GM23248 (cell line): ENCODE data around the gene CERS5. TPM values are rescaled to one million over a fixed set of nuclear protein-coding genes. Genes with fewer than 3 reads are reported as not detected.

ENCODE experiments used
- DNase-seq: peaks from one replicate; pipeline ENCODE4 v3.0.0-alpha.2; 2015
- H2AFZ ChIP-seq: fragments of 200-600 bp; sonication (generic); 2 replicates; pipeline ENCODE4 v1.6.1; 2016; ENCODE audit warnings: antibody characterized with exemption
- H3F3A ChIP-seq: fragments of 200-600 bp; sonication (generic); 2 replicates; pipeline ENCODE4 v1.6.1; 2016; ENCODE audit warnings: mild to moderate bottlenecking, antibody characterized with exemption, mixed run types; ENCODE audit not compliant: insufficient read depth
- H3K27ac ChIP-seq: fragments of 200-600 bp; sonication (generic); 2 replicates; pipeline ENCODE4 v1.5.1; 2016; ENCODE audit warnings: mild to moderate bottlenecking
- H3K27me3 ChIP-seq: fragments of 200-600 bp; sonication (generic); replicated peaks from 2 replicates; pipeline ENCODE4 v1.6.1; 2016; ENCODE audit warnings: mild to moderate bottlenecking; ENCODE audit not compliant: insufficient read depth
- H3K36me3 ChIP-seq: fragments of 200-600 bp; sonication (generic); 2 replicates; pipeline ENCODE4 v1.6.1; 2016; ENCODE audit warnings: low read depth, mild to moderate bottlenecking
- H3K4me1 ChIP-seq: fragments of 200-600 bp; sonication (generic); 2 replicates; pipeline ENCODE4 v1.6.1; 2016; ENCODE audit warnings: mild to moderate bottlenecking; ENCODE audit not compliant: insufficient read depth
- H3K4me2 ChIP-seq: fragments of 200-600 bp; sonication (generic); one replicate; pipeline ENCODE4 v1.6.1; 2016; ENCODE audit warnings: mild to moderate bottlenecking; ENCODE audit not compliant: unreplicated experiment
- H3K4me3 ChIP-seq: fragments of 200-600 bp; sonication (generic); 2 replicates; pipeline ENCODE4 v1.5.1; 2016; ENCODE audit warnings: mild to moderate bottlenecking
- H3K79me2 ChIP-seq: fragments of 200-600 bp; sonication (generic); 2 replicates; pipeline ENCODE4 v1.6.1; 2016; ENCODE audit warnings: mild to moderate bottlenecking; ENCODE audit not compliant: insufficient read depth
- H3K9ac ChIP-seq: fragments of 200-600 bp; sonication (generic); 2 replicates; pipeline ENCODE4 v1.6.1; 2016; ENCODE audit warnings: mild to moderate bottlenecking
- H3K9me2 ChIP-seq: fragments of 200-600 bp; sonication (generic); 2 replicates; pipeline ENCODE4 v1.6.1; 2016; ENCODE audit warnings: mixed run types, mild to moderate bottlenecking, moderate library complexity; ENCODE audit not compliant: insufficient read depth
- H3K9me3 ChIP-seq: fragments of 200-600 bp; sonication (generic); one replicate; pipeline ENCODE4 v1.6.1; 2017; ENCODE audit warnings: low read depth
- H4K20me1 ChIP-seq: fragments of 200-600 bp; sonication (generic); 2 replicates; pipeline ENCODE4 v1.6.0; 2016; ENCODE audit not compliant: insufficient read depth
- EZH2 ChIP-seq: fragments of 200-600 bp; sonication (generic); IDR thresholded peaks from 2 replicates; pipeline ENCODE4 v1.6.1; 2018; ENCODE audit warnings: antibody characterized with exemption, mild to moderate bottlenecking; ENCODE audit not compliant: insufficient read depth, poor library complexity, severe bottlenecking
- EZH2phosphoT487 ChIP-seq: fragments of 200-600 bp; sonication (generic); IDR thresholded peaks from 2 replicates; pipeline ENCODE4 v1.6.1; 2018; ENCODE audit warnings: antibody characterized with exemption, moderate library complexity, mild to moderate bottlenecking, low read depth; ENCODE audit not compliant: insufficient read depth
- WGBS, 2 experiments: methylation state at CpG; one replicate each; pipeline ENCODE4 v1.1.6; 2015 to 2017; ENCODE audit warnings: low lambda C conversion rate in 2 of 2, low coverage in 1 of 2; ENCODE audit errors: missing lambda C conversion rate in 2 of 2; 5-methylcytosine and 5-hydroxymethylcytosine counted together
- in situ Hi-C: fragments of 300-500 bp; cut with MboI; formaldehyde crosslinking; loops from 2 replicates; pipeline ENCODE4 v1.15.0; 2020
- polyA plus RNA-seq: library from polyadenylated mRNA; unstranded; fragments of >200 nt; fragmentation: Nextera tagmentation; extraction: Ambion mirVana; gene quantifications from 2 replicates; pipeline ENCODE4 v1.2.1, GENCODE V29; 2016
- total RNA-seq: library from RNA; depleted of rRNA; stranded (reverse); fragments of >200 nt; shearing (Covaris generic); gene quantifications from 2 replicates; pipeline ENCODE4 v1.2.3, GENCODE V29; 2014

Gene CERS5
- total and polyA plus RNA-seq, 2 experiments from 2014 or later = 60.7 to 99.2 TPM

- peak overlapping the region; percentile 73 for H3K9ac ChIP-seq
- H2AFZ ChIP-seq = no peak overlapping the region
- H3K4me2 ChIP-seq = peak overlapping the region; percentile 72
- DNase-seq = peak; percentile 90
- peak overlapping the region; percentile 94 for H3K27ac ChIP-seq
- H4K20me1 ChIP-seq = no peaks in the 10 kb centered on the region
- 6 to 8% methylated on average over 7 of the region's 7 CpGs for WGBS, 2 experiments
- peaks cover 81% of the 10 kb centered on the region for H3F3A ChIP-seq
- H3K27me3 ChIP-seq = no peaks in the 10 kb centered on the region
- H3K79me2 ChIP-seq = peaks cover 69% of the 10 kb centered on the region
- H3K9me3 ChIP-seq = no peaks in the 10 kb centered on the region
- TF ChIP-seq EZH2 = no peak
- TF ChIP-seq EZH2phosphoT487 = no peak
- peak overlapping the region; percentile 20 for H3K4me3 ChIP-seq
- peaks cover 58% of the 10 kb centered on the region for H3K36me3 ChIP-seq
- peaks cover 62% of the 10 kb centered on the region for H3K4me1 ChIP-seq
- in situ Hi-C loops = no loop called here
- H3K9me2 ChIP-seq = no peaks in the 10 kb centered on the region
These were observed 20.1 kb upstream of the CERS5 start for GRCh38 chr12:50187084-50187900.

- Histone ChIP-seq H4K20me1 (no peaks in the 10 kb centered on the region), H3K36me3 (peaks cover 58% of the 10 kb centered on the region), H3K9me2 (no peaks in the 10 kb centered on the region), H3K79me2 (peaks cover 70% of the 10 kb centered on the region), H3F3A (peaks cover 83% of the 10 kb centered on the region), H3K27me3 (no peaks in the 10 kb centered on the region), H3K4me1 (peaks cover 59% of the 10 kb centered on the region), H3K9me3 (no peaks in the 10 kb centered on the region), H3K4me2 (peak overlapping the region; percentile 72), H3K9ac (peak overlapping the region; percentile 73), H3K4me3 (peak overlapping the region; percentile 20), H3K27ac (peak overlapping the region; percentile 94), H2AFZ (no peak overlapping the region)
- WGBS, 2 experiments = 0% methylated on average over 1 of the region's 1 CpG
- no peak for TF ChIP-seq EZH2
- TF ChIP-seq EZH2phosphoT487 = no peak
- in situ Hi-C loops = no loop called here
- peak; percentile 84 for DNase-seq
These were observed 19.5 kb upstream of the CERS5 start for GRCh38 chr12:50186681-50187080.

- Histone ChIP-seq H3K79me2 (peaks cover 70% of the 10 kb centered on the region), H3K4me3 (peak overlapping the region; percentile 20), H3K36me3 (peaks cover 58% of the 10 kb centered on the region), H3F3A (peaks cover 87% of the 10 kb centered on the region), H4K20me1 (no peaks in the 10 kb centered on the region), H3K4me1 (peaks cover 59% of the 10 kb centered on the region), H2AFZ (no peak overlapping the region), H3K9me2 (no peaks in the 10 kb centered on the region), H3K27ac (peak overlapping the region; percentile 94), H3K27me3 (no peaks in the 10 kb centered on the region), H3K9me3 (no peaks in the 10 kb centered on the region), H3K4me2 (peak overlapping the region; percentile 72), H3K9ac (peak overlapping the region; percentile 73)
- DNase-seq = peak; percentile 79
- in situ Hi-C loops = no loop called here
- 49 to 50% methylated on average over 6 of the region's 6 CpGs for WGBS, 2 experiments
- TF ChIP-seq EZH2phosphoT487 (no peak), EZH2 (no peak)
These were observed 18.9 kb upstream of the CERS5 start for GRCh38 chr12:50185970-50186663.

- peak overlapping the region; percentile 72 for H3K4me2 ChIP-seq
- peak overlapping the region; percentile 73 for H3K9ac ChIP-seq
- peaks cover 57% of the 10 kb centered on the region for H3K36me3 ChIP-seq
- in situ Hi-C loops = no loop called here
- TF ChIP-seq EZH2 (no peak), EZH2phosphoT487 (no peak)
- no peaks in the 10 kb centered on the region for H3K27me3 ChIP-seq
- no peak overlapping the region for H2AFZ ChIP-seq
- H3K79me2 ChIP-seq = peaks cover 68% of the 10 kb centered on the region
- H4K20me1 ChIP-seq = no peaks in the 10 kb centered on the region
- H3K27ac ChIP-seq = peak overlapping the region; percentile 94
- H3K9me2 ChIP-seq = no peaks in the 10 kb centered on the region
- H3F3A ChIP-seq = peaks cover 90% of the 10 kb centered on the region
- WGBS, 2 experiments = 66 to 69% methylated on average over 4 of the region's 4 CpGs
- peaks cover 59% of the 10 kb centered on the region for H3K4me1 ChIP-seq
- 0 out of 2 replicates have a peak overlapping the region, but pooled peaks have one; percentile 20 for H3K4me3 ChIP-seq
- DNase-seq = peak; percentile 23
- H3K9me3 ChIP-seq = no peaks in the 10 kb centered on the region
These were observed 18.2 kb upstream of the CERS5 start for GRCh38 chr12:50185301-50185895.
